Spleen (tissue), 7 donors: ENCODE data around the gene FNDC5.

Experiments used
- POLR2A ChIP-seq, 3 donors: fragments of 450-650 bp; IDR thresholded peaks; one replicate each; pipeline ENCODE4 v1.5.1; 2017; ENCODE audit warnings: antibody characterized with exemption in 3 of 3, mild to moderate bottlenecking in 1 of 3
- POLR2AphosphoS5 ChIP-seq, 3 donors: sonication (generic); formaldehyde crosslinking; IDR thresholded peaks; one replicate each; pipeline ENCODE4 v1.5.1; 2017; ENCODE audit warnings: antibody characterized with exemption in 3 of 3
- TF ChIP-seq, protein P1 (sequence below), 11 experiments: fragments of 200-600 bp in 7 of 11; fragments of 450-650 bp in 4 of 11; sonication (generic) in 4 of 11; IDR thresholded peaks in 8 of 11; conservative IDR thresholded peaks in 3 of 11; 1 replicate in 7 of 11; 2 replicates in 4 of 11; pipeline versions ENCODE4 v1.4.0 to v1.8.0; 2016 to 2021; ENCODE audit warnings: antibody characterized with exemption in 11 of 11, inconsistent platforms in 4 of 11, mild to moderate bottlenecking in 1 of 11
- donor health status: DM: no; HTN: no; CAD: no; lungs with moderate emphysema.
- donor health status: DM: no; HTN: no; CAD: no.
- donor health status: DM: no; HTN: no; CAD: no.

GRCh38 chr1:32898958-32899357 is 28.2 kb upstream of the FNDC5 start:
- TF ChIP-seq, protein P1, sequence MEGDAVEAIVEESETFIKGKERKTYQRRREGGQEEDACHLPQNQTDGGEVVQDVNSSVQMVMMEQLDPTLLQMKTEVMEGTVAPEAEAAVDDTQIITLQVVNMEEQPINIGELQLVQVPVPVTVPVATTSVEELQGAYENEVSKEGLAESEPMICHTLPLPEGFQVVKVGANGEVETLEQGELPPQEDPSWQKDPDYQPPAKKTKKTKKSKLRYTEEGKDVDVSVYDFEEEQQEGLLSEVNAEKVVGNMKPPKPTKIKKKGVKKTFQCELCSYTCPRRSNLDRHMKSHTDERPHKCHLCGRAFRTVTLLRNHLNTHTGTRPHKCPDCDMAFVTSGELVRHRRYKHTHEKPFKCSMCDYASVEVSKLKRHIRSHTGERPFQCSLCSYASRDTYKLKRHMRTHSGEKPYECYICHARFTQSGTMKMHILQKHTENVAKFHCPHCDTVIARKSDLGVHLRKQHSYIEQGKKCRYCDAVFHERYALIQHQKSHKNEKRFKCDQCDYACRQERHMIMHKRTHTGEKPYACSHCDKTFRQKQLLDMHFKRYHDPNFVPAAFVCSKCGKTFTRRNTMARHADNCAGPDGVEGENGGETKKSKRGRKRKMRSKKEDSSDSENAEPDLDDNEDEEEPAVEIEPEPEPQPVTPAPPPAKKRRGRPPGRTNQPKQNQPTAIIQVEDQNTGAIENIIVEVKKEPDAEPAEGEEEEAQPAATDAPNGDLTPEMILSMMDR (IDR thresholded peaks at IDR 0.05 in 8 of 11, conservative IDR thresholded peaks at IDR 0.05 in 3 of 11) = no peak
- TF ChIP-seq POLR2A (IDR thresholded peaks at IDR 0.05) (no peak), POLR2AphosphoS5 (IDR thresholded peaks at IDR 0.05) (no peak)
